HCT116 (cell line): Measurements from ENCODE around the gene LCN9. TPM values are rescaled to one million over a fixed set of nuclear protein-coding genes. Genes with fewer than 3 reads are reported as not detected.

Experiments used
- ATAC-seq: fragments of 200-7000 bp; cut with Tn5 transposase; 2 replicates; pipeline ENCODE4 v1.9.1; 2020; ENCODE audit warnings: mild to moderate bottlenecking, moderate library complexity
- BruUV-seq: library from RNA; stranded (reverse); fragments of 400-500 nt; replicated peaks from 2 replicates; lab custom pipeline; 2021; lab: Mats Ljungman, UMichigan
- CTCF ChIA-PET: fragments of 300-600 bp; sonication (Branson Sonifier 250); formaldehyde crosslinking; loops from one replicate; lab custom pipeline; 2021; ENCODE audit warnings: antibody characterized with exemption; lab: Charles Lee
- POLR2A ChIA-PET: fragments of 300-600, 350-600 bp; sonication (Branson Sonifier 250); formaldehyde crosslinking; loops from one replicate; lab custom pipeline; 2021; ENCODE audit warnings: antibody characterized with exemption; lab: Charles Lee
- RAD21 ChIA-PET, 2 experiments: fragments of 300-600 bp; sonication (Branson Sonifier 250); formaldehyde crosslinking; loops; one replicate each; lab custom pipeline; 2023; ENCODE audit warnings: low total read pairs in 2 of 2; ENCODE audit not compliant: uncharacterized antibody in 2 of 2, unreplicated experiment in 2 of 2, low non-redundant PET in 1 of 2; lab: Charles Lee
- DNase-seq: peaks from one replicate; pipeline ENCODE4 v3.0.0-alpha.2; 2010; ENCODE audit warnings: low read depth, low spot score
- H2AFZ ChIP-seq: fragments of 200-600 bp; shearing (Covaris generic), sonication (generic); 2 replicates; pipeline ENCODE4 v1.6.1; 2017; ENCODE audit warnings: low read depth, mixed run types, mixed read lengths, antibody characterized with exemption, low read length; ENCODE audit not compliant: poor library complexity, severe bottlenecking
- H3K27ac ChIP-seq: 2 replicates; pipeline ENCODE4 v1.5.1; 2012; ENCODE audit warnings: low read depth, low read length
- H3K27me3 ChIP-seq: fragments of 200-600 bp; sonication (generic); 2 replicates; pipeline ENCODE4 v1.6.1; 2016; ENCODE audit warnings: mixed run types, low read length, mixed read lengths; ENCODE audit not compliant: insufficient read depth
- H3K36me3 ChIP-seq, 2 experiments: fragments of 200-500 bp in 1 of 2; fragments of 200-600 bp in 1 of 2; sonication (Bioruptor generic) in 1 of 2; sonication (generic) in 1 of 2; 2 replicates each; pipeline versions ENCODE4 v1.5.1 to v1.6.1; 2014 to 2016; ENCODE audit warnings: low read length in 2 of 2, inconsistent platforms in 1 of 2, mixed read lengths in 1 of 2, mixed run types in 1 of 2; ENCODE audit not compliant: insufficient read depth in 2 of 2, control insufficient read depth in 1 of 2
- H3K4me1 ChIP-seq, 2 experiments: fragments of 200-600 bp in 1 of 2; sonication (generic) in 1 of 2; 2 replicates each; pipeline versions ENCODE4 v1.5.1 to v1.6.1; 2012 to 2017; ENCODE audit warnings: low read length in 2 of 2, inconsistent platforms in 1 of 2, mild to moderate bottlenecking in 1 of 2, mixed read lengths in 1 of 2, mixed run types in 1 of 2, moderate library complexity in 1 of 2; ENCODE audit not compliant: insufficient read depth in 2 of 2, control insufficient read depth in 1 of 2
- H3K4me2 ChIP-seq: fragments of 200-600 bp; sonication (generic); 2 replicates; pipeline ENCODE4 v1.6.1; 2017; ENCODE audit warnings: mixed run types, low read length, mixed read lengths
- H3K4me3 ChIP-seq, 2 experiments: fragments of 200-600 bp in 1 of 2; sonication (generic) in 1 of 2; replicated peaks in 1 of 2; 2 replicates each; pipeline ENCODE4 v1.5.1; 2011 to 2016; ENCODE audit warnings: low read length in 2 of 2, control low read depth in 1 of 2, low read depth in 1 of 2, mild to moderate bottlenecking in 1 of 2, mixed read lengths in 1 of 2, mixed run types in 1 of 2
- H3K79me2 ChIP-seq: fragments of 200-600 bp; sonication (generic); 2 replicates; pipeline ENCODE4 v1.6.1; 2017; ENCODE audit warnings: mild to moderate bottlenecking, mixed run types, low read length, moderate library complexity, mixed read lengths; ENCODE audit not compliant: insufficient read depth
- H3K9ac ChIP-seq: fragments of 200-600 bp; sonication (generic); 2 replicates; pipeline ENCODE4 v1.6.1; 2016; ENCODE audit warnings: low read length, mixed read lengths
- H3K9me2 ChIP-seq: fragments of 200-600 bp; sonication (generic), shearing (Covaris generic); 2 replicates; pipeline ENCODE4 v1.6.1; 2017; ENCODE audit warnings: mixed run types, mild to moderate bottlenecking, moderate library complexity; ENCODE audit not compliant: insufficient read depth
- H3K9me3 ChIP-seq, 2 experiments: fragments of 200-500 bp in 1 of 2; fragments of 200-600 bp in 1 of 2; sonication (Bioruptor generic) in 1 of 2; sonication (generic) in 1 of 2; 2 replicates each; pipeline ENCODE4 v1.6.1; 2014 to 2017; ENCODE audit warnings: low read length in 2 of 2, mixed read lengths in 2 of 2, inconsistent platforms in 1 of 2, low read depth in 1 of 2, mild to moderate bottlenecking in 1 of 2, mixed run types in 1 of 2, moderate library complexity in 1 of 2; ENCODE audit not compliant: control insufficient read depth in 1 of 2, insufficient read depth in 1 of 2
- H4K20me1 ChIP-seq: fragments of 200-600 bp; sonication (generic), shearing (Covaris generic); 2 replicates; pipeline ENCODE4 v1.6.1; 2017; ENCODE audit warnings: mixed run types, mild to moderate bottlenecking, moderate library complexity; ENCODE audit not compliant: insufficient read depth
- CEBPB ChIP-seq: IDR thresholded peaks from 2 replicates; pipeline ENCODE4 v1.6.1; 2012; ENCODE audit warnings: low read depth
- EGR1 ChIP-seq: IDR thresholded peaks from 2 replicates; pipeline ENCODE4 v1.6.1; 2012; ENCODE audit warnings: low read depth
- EZH2 ChIP-seq: fragments of 200-600 bp; sonication (generic); IDR thresholded peaks from 2 replicates; pipeline ENCODE4 v1.6.1; 2017; ENCODE audit warnings: antibody characterized with exemption, mixed run types
- EZH2phosphoT487 ChIP-seq: fragments of 200-600 bp; IDR thresholded peaks from 2 replicates; pipeline ENCODE4 v1.6.1; 2018; ENCODE audit warnings: antibody characterized with exemption, borderline replicate concordance
- FOSL1 ChIP-seq: IDR thresholded peaks from 2 replicates; pipeline ENCODE4 v1.6.1; 2012; ENCODE audit warnings: low read depth
- POLR2A ChIP-seq: IDR thresholded peaks from 2 replicates; pipeline ENCODE4 v1.7.0; 2011; ENCODE audit warnings: borderline replicate concordance; ENCODE audit not compliant: insufficient read depth, insufficient read length; ENCODE audit errors: extremely low read depth
- POLR2AphosphoS5 ChIP-seq: IDR thresholded peaks from 2 replicates; pipeline ENCODE4 v1.6.1; 2011; ENCODE audit warnings: mild to moderate bottlenecking, low read depth, low read length, moderate library complexity
- RAD21 ChIP-seq: IDR thresholded peaks from 2 replicates; pipeline ENCODE4 v1.6.1; 2012; ENCODE audit warnings: low read depth, mild to moderate bottlenecking
- SIN3A ChIP-seq: IDR thresholded peaks from 2 replicates; pipeline ENCODE4 v1.6.1; 2012; ENCODE audit warnings: low read depth
- SRF ChIP-seq: IDR thresholded peaks from 2 replicates; pipeline ENCODE4 v1.6.1; 2012; ENCODE audit warnings: low read depth
- intact Hi-C: fragments of 100-400 bp; cut with micrococcal nuclease; formaldehyde crosslinking; loops from 2 replicates; pipeline ENCODE4 v1.10.0; 2022
- total RNA-seq: library from RNA; stranded (reverse); gene quantifications from one replicate; pipeline ENCODE4 v1.2.1, GENCODE V29; 2021; ENCODE audit not compliant: unreplicated experiment
- TF ChIP-seq, protein P1 (sequence below), 3 experiments: fragments of 200-600 bp in 1 of 3; sonication (generic) in 1 of 3; IDR thresholded peaks in 2 of 3; conservative IDR thresholded peaks in 1 of 3; 2 replicates each; pipeline ENCODE4 v1.5.1; 2012 to 2017; ENCODE audit warnings: low read depth in 2 of 3, low read length in 2 of 3, antibody characterized with exemption in 1 of 3, borderline replicate concordance in 1 of 3, control low read depth in 1 of 3, mild to moderate bottlenecking in 1 of 3, mixed read lengths in 1 of 3, mixed run types in 1 of 3, moderate library complexity in 1 of 3; ENCODE audit not compliant: insufficient read depth in 1 of 3

Gene LCN9
- total RNA-seq, 1 experiment from 2014 or later = not detected

DNA sequence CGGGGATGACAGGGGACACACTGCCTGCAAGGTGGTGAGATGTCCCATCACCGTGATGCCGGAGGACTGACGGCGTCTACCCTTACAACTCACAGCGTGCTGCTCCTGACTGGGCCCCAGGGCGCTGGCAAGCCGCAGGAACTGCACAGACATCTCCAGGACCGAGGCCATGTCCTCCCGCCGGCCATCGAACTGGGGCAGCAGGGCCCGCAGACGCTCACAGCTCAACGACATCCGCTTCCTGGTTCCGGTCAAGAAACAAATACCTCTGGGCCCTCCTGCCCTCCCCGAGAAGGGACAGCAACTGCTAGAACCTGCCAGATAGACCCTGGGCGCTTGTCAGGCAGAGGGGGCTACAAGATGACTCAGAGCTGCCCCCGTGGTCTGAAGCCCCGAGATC, 35.1 kb downstream of the LCN9 start:
- CTCF ChIA-PET = no interaction called here
- no peaks in the 10 kb centered on the region for H4K20me1 ChIP-seq
- RAD21 ChIA-PET = no interaction called here
- H3K9ac ChIP-seq = no peak overlapping the region
- no peak for DNase-seq
- H3K9me2 ChIP-seq = no peaks in the 10 kb centered on the region
- no TSS peak for BruUV-seq
- intact Hi-C loops = no loop called here
- H3K36me3 ChIP-seq = no peaks in the 10 kb centered on the region
- no peaks in the 10 kb centered on the region for H3K27me3 ChIP-seq
- peaks cover 2 to 9% of the 10 kb centered on the region in 2 experiments; a peak in 3 of 4 replicates for H3K4me1 ChIP-seq
- ATAC-seq = no peak
- no peak for TF ChIP-seq FOSL1
- no peak for TF ChIP-seq EZH2
- TF ChIP-seq POLR2AphosphoS5 = no peak
- TF ChIP-seq, protein P1, sequence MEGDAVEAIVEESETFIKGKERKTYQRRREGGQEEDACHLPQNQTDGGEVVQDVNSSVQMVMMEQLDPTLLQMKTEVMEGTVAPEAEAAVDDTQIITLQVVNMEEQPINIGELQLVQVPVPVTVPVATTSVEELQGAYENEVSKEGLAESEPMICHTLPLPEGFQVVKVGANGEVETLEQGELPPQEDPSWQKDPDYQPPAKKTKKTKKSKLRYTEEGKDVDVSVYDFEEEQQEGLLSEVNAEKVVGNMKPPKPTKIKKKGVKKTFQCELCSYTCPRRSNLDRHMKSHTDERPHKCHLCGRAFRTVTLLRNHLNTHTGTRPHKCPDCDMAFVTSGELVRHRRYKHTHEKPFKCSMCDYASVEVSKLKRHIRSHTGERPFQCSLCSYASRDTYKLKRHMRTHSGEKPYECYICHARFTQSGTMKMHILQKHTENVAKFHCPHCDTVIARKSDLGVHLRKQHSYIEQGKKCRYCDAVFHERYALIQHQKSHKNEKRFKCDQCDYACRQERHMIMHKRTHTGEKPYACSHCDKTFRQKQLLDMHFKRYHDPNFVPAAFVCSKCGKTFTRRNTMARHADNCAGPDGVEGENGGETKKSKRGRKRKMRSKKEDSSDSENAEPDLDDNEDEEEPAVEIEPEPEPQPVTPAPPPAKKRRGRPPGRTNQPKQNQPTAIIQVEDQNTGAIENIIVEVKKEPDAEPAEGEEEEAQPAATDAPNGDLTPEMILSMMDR (IDR thresholded peaks at IDR 0.05 in 2 of 3, conservative IDR thresholded peaks at IDR 0.05 in 1 of 3; ENCODE audit: borderline replicate concordance in 1 of 3, insufficient read depth in 1 of 3, low read depth in 2 of 3, low read length in 2 of 3) = no peak
- TF ChIP-seq CEBPB = no peak
- no peak for TF ChIP-seq POLR2A
- no peak for TF ChIP-seq RAD21
- TF ChIP-seq EZH2phosphoT487 = no peak
- TF ChIP-seq SIN3A = no peak
- TF ChIP-seq SRF = no peak
- no peak overlapping the region for H3K27ac ChIP-seq
- POLR2A ChIA-PET = no interaction called here
- no peak overlapping the region for H2AFZ ChIP-seq
- no peak overlapping the region for H3K4me2 ChIP-seq
- H3K9me3 ChIP-seq = no peaks in the 10 kb centered on the region
- no peak overlapping the region for H3K4me3 ChIP-seq
- H3K79me2 ChIP-seq = no peaks in the 10 kb centered on the region

DNA sequence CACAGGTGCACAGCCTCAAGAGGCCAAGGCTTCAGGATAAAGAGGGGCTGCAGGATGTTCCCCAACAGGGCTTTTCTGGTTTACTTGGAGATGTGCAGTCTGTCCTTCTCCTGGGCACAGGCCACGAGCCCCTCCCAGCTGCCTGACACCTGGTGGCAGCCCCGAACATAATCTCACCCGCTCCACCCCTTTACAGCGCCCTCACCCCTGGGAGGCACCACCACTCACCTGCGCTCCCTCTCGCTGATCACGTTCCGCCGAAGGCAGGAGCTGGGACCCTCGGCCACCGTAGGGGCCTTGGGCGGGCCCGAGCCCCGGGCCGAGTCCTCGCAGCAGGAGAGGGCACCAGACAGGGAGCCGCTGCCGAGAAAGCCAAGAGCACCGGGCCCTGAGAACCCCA, 35.7 kb downstream of the LCN9 start:
- intact Hi-C loops = no loop called here
- RAD21 ChIA-PET = no interaction called here

More for the DNA sequence above, 35.7 kb downstream of the LCN9 start:
- H3K27ac ChIP-seq = no peak overlapping the region
- H3K27me3 ChIP-seq = no peaks in the 10 kb centered on the region
- BruUV-seq = no TSS peak
- no peak for DNase-seq
- no peak overlapping the region for H3K4me2 ChIP-seq
- TF ChIP-seq, protein P1 (IDR thresholded peaks at IDR 0.05 in 2 of 3, conservative IDR thresholded peaks at IDR 0.05 in 1 of 3; ENCODE audit: borderline replicate concordance in 1 of 3, insufficient read depth in 1 of 3, low read depth in 2 of 3, low read length in 2 of 3) = peak in 1 of 3 experiments; percentile 32; a peak in 2 of 6 replicates
- TF ChIP-seq EGR1 = no peak
- H3K9ac ChIP-seq = no peak overlapping the region
- H4K20me1 ChIP-seq = no peaks in the 10 kb centered on the region
- ChIA-PET CTCF (no interaction called here), POLR2A (no interaction called here)
- peaks cover 2 to 8% of the 10 kb centered on the region in 2 experiments; a peak in 3 of 4 replicates for H3K4me1 ChIP-seq
- peak; percentile 45 for ATAC-seq
- no peaks in the 10 kb centered on the region for H3K9me2 ChIP-seq
- no peaks in the 10 kb centered on the region for H3K9me3 ChIP-seq
- H2AFZ ChIP-seq = no peak overlapping the region
- no peak overlapping the region for H3K4me3 ChIP-seq
- H3K79me2 ChIP-seq = no peaks in the 10 kb centered on the region
- no peaks in the 10 kb centered on the region for H3K36me3 ChIP-seq
